H1 (cell line): ENCODE measurements around the gene LARGE2. TPM values are rescaled to one million over a fixed set of nuclear protein-coding genes. Genes with fewer than 3 reads are reported as not detected.
A peak's percentile ranks its signal among the peaks of the same experiment; 100 is the strongest.

Experiments
- CTCF ChIA-PET: fragments of 300-600 bp; sonication (Branson Sonifier 250); formaldehyde crosslinking; loops from one replicate; lab custom pipeline; 2021; ENCODE audit not compliant: partially characterized antibody; lab: Charles Lee
- POLR2A ChIA-PET: fragments of 300-600 bp; sonication (Branson Sonifier 250); formaldehyde crosslinking; loops from one replicate; lab custom pipeline; 2021; ENCODE audit warnings: inconsistent platforms; ENCODE audit not compliant: partially characterized antibody; lab: Charles Lee
- DNase-seq, 2 experiments: peaks; one replicate each; pipeline versions ENCODE4 v3.0.0 to v3.0.0-alpha.2; 2010 to 2022; ENCODE audit warnings: low spot score in 2 of 2, low read depth in 1 of 2, mixed read lengths in 1 of 2
- FAIRE-seq: peaks from 2 replicates; lab custom pipeline; 2011; peaks lifted over from hg19 to GRCh38; lab: Jason Lieb, UNC
- H2AFZ ChIP-seq: 2 replicates; pipeline ENCODE4 v1.8.1; 2012; ENCODE audit warnings: low read length, inconsistent platforms
- H2AK5ac ChIP-seq: 2 replicates; pipeline ENCODE4 v1.6.1; 2013; ENCODE audit warnings: low read depth, low read length
- H2BK120ac ChIP-seq: replicated peaks from 2 replicates; pipeline ENCODE3; 2013; ENCODE audit warnings: low read depth, low read length, inconsistent platforms
- H2BK12ac ChIP-seq: 2 replicates; pipeline ENCODE4 v1.6.1; 2013; ENCODE audit warnings: low read depth, low read length
- H2BK15ac ChIP-seq: 2 replicates; pipeline ENCODE4 v1.6.1; 2013; ENCODE audit warnings: low read length
- H2BK20ac ChIP-seq: 2 replicates; pipeline ENCODE4 v1.6.1; 2013; ENCODE audit warnings: low read length
- H2BK5ac ChIP-seq: 2 replicates; pipeline ENCODE4 v1.6.1; 2013; ENCODE audit warnings: low read depth, low read length
- H3K14ac ChIP-seq: 2 replicates; pipeline ENCODE4 v1.6.1; 2013; ENCODE audit warnings: inconsistent platforms; ENCODE audit not compliant: insufficient read length
- H3K18ac ChIP-seq: 2 replicates; pipeline ENCODE4 v1.6.1; 2013; ENCODE audit warnings: low read length; ENCODE audit errors: extremely low read depth
- H3K23ac ChIP-seq: 2 replicates; pipeline ENCODE4 v1.6.1; 2013; ENCODE audit warnings: inconsistent platforms; ENCODE audit not compliant: insufficient read length
- H3K23me2 ChIP-seq: 2 replicates; pipeline ENCODE4 v1.6.1; 2013; ENCODE audit warnings: low read depth, low read length
- H3K27ac ChIP-seq: 2 replicates; pipeline ENCODE4 v1.6.1; 2011; ENCODE audit warnings: low read depth, low read length, inconsistent platforms
- H3K27me3 ChIP-seq, 4 experiments: replicated peaks in 1 of 4; 1 replicate in 1 of 4; 2 replicates in 3 of 4; pipeline versions ENCODE4 v1.6.1 to v1.8.1; 2011 to 2013; ENCODE audit warnings: low read length in 3 of 4, mild to moderate bottlenecking in 3 of 4, inconsistent platforms in 2 of 4, mixed read lengths in 2 of 4, moderate library complexity in 1 of 4; ENCODE audit not compliant: control insufficient read depth in 3 of 4, insufficient read depth in 3 of 4; ENCODE audit errors: extremely low read depth in 1 of 4
- H3K36me3 ChIP-seq, 4 experiments: 2 replicates each; pipeline versions ENCODE4 v1.6.1 to v1.8.1; 2011 to 2013; ENCODE audit warnings: mild to moderate bottlenecking in 4 of 4, low read length in 3 of 4, moderate library complexity in 2 of 4, control low read depth in 1 of 4, inconsistent platforms in 1 of 4; ENCODE audit not compliant: insufficient read depth in 4 of 4, control insufficient read depth in 2 of 4
- H3K4ac ChIP-seq: replicated peaks from 2 replicates; pipeline ENCODE3; 2013; ENCODE audit warnings: low read length, low read depth, mixed read lengths, inconsistent platforms; ENCODE audit not compliant: insufficient read length
- H3K4me1 ChIP-seq, 4 experiments: replicated peaks in 1 of 4; 1 replicate in 1 of 4; 2 replicates in 3 of 4; pipeline versions ENCODE4 v1.6.1 to v1.8.1; 2011 to 2013; ENCODE audit warnings: low read length in 3 of 4, inconsistent platforms in 2 of 4, mixed read lengths in 1 of 4; ENCODE audit not compliant: insufficient read depth in 4 of 4, control insufficient read depth in 3 of 4
- H3K4me2 ChIP-seq, 2 experiments: 2 replicates each; pipeline versions ENCODE4 v1.6.1 to v1.8.1; 2011 to 2013; ENCODE audit warnings: low read depth in 2 of 2, low read length in 2 of 2, control low read depth in 1 of 2, inconsistent platforms in 1 of 2, mild to moderate bottlenecking in 1 of 2; ENCODE audit not compliant: insufficient read depth in 1 of 2
- H3K4me3 ChIP-seq, 4 experiments: fragments of 200-600, 300-600 bp in 1 of 4; sonication (generic), shearing (Covaris generic), sonication (Bioruptor Twin) in 1 of 4; 2 replicates each; pipeline versions ENCODE4 v1.5.1 to v1.8.1; 2011 to 2016; ENCODE audit warnings: low read length in 4 of 4, low read depth in 3 of 4, control low read depth in 2 of 4, inconsistent platforms in 2 of 4, mild to moderate bottlenecking in 2 of 4, mixed read lengths in 1 of 4, moderate library complexity in 1 of 4; ENCODE audit not compliant: insufficient read depth in 2 of 4; ENCODE audit errors: extremely low read depth in 1 of 4
- H3K56ac ChIP-seq: replicated peaks from 2 replicates; pipeline ENCODE3; 2013; ENCODE audit warnings: low read depth, mild to moderate bottlenecking, mixed read lengths, low read length, inconsistent platforms; ENCODE audit not compliant: insufficient read length
- H3K79me1 ChIP-seq: 2 replicates; pipeline ENCODE4 v1.6.1; 2013; ENCODE audit warnings: low read depth, low read length, control low read depth
- H3K79me2 ChIP-seq, 2 experiments: 2 replicates each; pipeline versions ENCODE4 v1.6.1 to v1.8.1; 2012 to 2013; ENCODE audit warnings: low read length in 2 of 2, mild to moderate bottlenecking in 2 of 2, inconsistent platforms in 1 of 2; ENCODE audit not compliant: insufficient read depth in 2 of 2, control insufficient read depth in 1 of 2
- H3K9ac ChIP-seq, 4 experiments: replicated peaks in 1 of 4; 1 replicate in 1 of 4; 2 replicates in 3 of 4; pipeline versions ENCODE4 v1.6.1 to v1.8.1; 2011 to 2013; ENCODE audit warnings: low read depth in 3 of 4, low read length in 3 of 4, control low read depth in 2 of 4, mild to moderate bottlenecking in 2 of 4, moderate library complexity in 2 of 4, inconsistent platforms in 1 of 4; ENCODE audit errors: extremely low read depth in 1 of 4
- H3K9me3 ChIP-seq, 2 experiments: 2 replicates each; pipeline versions ENCODE4 v1.6.1 to v1.8.1; 2012 to 2013; ENCODE audit warnings: mild to moderate bottlenecking in 2 of 2, moderate library complexity in 2 of 2, control low read depth in 1 of 2, inconsistent platforms in 1 of 2, low read depth in 1 of 2, low read length in 1 of 2, mixed read lengths in 1 of 2; ENCODE audit not compliant: insufficient read depth in 2 of 2
- H4K20me1 ChIP-seq, 2 experiments: replicated peaks in 1 of 2; 2 replicates each; pipeline versions ENCODE3 to v1.8.1; 2011 to 2013; ENCODE audit warnings: inconsistent platforms in 2 of 2, low read length in 2 of 2, mild to moderate bottlenecking in 1 of 2; ENCODE audit not compliant: insufficient read depth in 2 of 2, control insufficient read depth in 1 of 2
- H4K5ac ChIP-seq: 2 replicates; pipeline ENCODE4 v1.6.1; 2013; ENCODE audit warnings: low read length, low read depth, mixed read lengths, inconsistent platforms; ENCODE audit not compliant: insufficient read length
- H4K8ac ChIP-seq: 2 replicates; pipeline ENCODE4 v1.8.0; 2013; ENCODE audit warnings: mild to moderate bottlenecking, moderate library complexity, low read length, inconsistent platforms; ENCODE audit not compliant: insufficient read depth; ENCODE audit errors: extremely low read depth
- H4K91ac ChIP-seq: replicated peaks from 2 replicates; pipeline ENCODE3; 2013; ENCODE audit warnings: low read length, mixed read lengths, inconsistent platforms; ENCODE audit not compliant: insufficient read length
- EZH2 ChIP-seq: fragments of 200-600 bp; sonication (generic); IDR thresholded peaks from 2 replicates; pipeline ENCODE4 v1.7.1; 2012; ENCODE audit warnings: low read depth, mild to moderate bottlenecking, moderate library complexity, low read length, inconsistent platforms; ENCODE audit not compliant: severe bottlenecking
- FOSL1 ChIP-seq: IDR thresholded peaks from 2 replicates; pipeline ENCODE4 v1.6.1; 2011; ENCODE audit warnings: mild to moderate bottlenecking, low read depth, low read length, moderate library complexity; ENCODE audit not compliant: insufficient read depth
- RFX5 ChIP-seq: IDR thresholded peaks from 2 replicates; pipeline ENCODE4 v1.6.1; 2011; ENCODE audit warnings: low read depth, low read length, improper control_type of control experiment, borderline replicate concordance
- SP1 ChIP-seq: IDR thresholded peaks from 2 replicates; pipeline ENCODE4 v1.6.1; 2011; ENCODE audit warnings: low read depth, low read length
- TEAD4 ChIP-seq: IDR thresholded peaks from 2 replicates; pipeline ENCODE4 v1.6.1; 2012; ENCODE audit warnings: low read depth, low read length, inconsistent platforms, mixed read lengths
- WGBS, 2 experiments: shearing (Covaris generic) in 1 of 2; methylation state at CpG; one replicate each; pipeline versions ENCODE4 v1.1.6 to v1.1.7; 2013 to 2015; ENCODE audit warnings: low lambda C conversion rate in 2 of 2, mixed read lengths in 2 of 2, inconsistent platforms in 1 of 2, low coverage in 1 of 2, missing lambda C conversion rate in 1 of 2; ENCODE audit not compliant: insufficient replicate concordance in 2 of 2, insufficient coverage in 1 of 2, insufficient read length in 1 of 2; ENCODE audit errors: extremely low coverage in 1 of 2, missing lambda C conversion rate in 1 of 2; 5-methylcytosine and 5-hydroxymethylcytosine counted together
- polyA plus RNA-seq, 7 experiments: library from polyadenylated mRNA; depleted of rRNA in 3 of 7; stranded (reverse) in 5 of 7; unstranded in 2 of 7; fragments of >200 nt in 5 of 7; fragments of 200-250 nt in 2 of 7; gene quantifications; 1 replicate in 5 of 7; 2 replicates in 1 of 7; 4 replicates in 1 of 7; pipeline versions ENCODE4 v1.2.1 to v1.2.3, GENCODE V29; 2011 to 2013; ENCODE audit warnings: missing spikeins in 2 of 7, mixed read lengths in 2 of 7
- total RNA-seq: library from RNA; stranded (reverse); fragmentation: NEBNext Ultra II Directional; extraction: Animal tissue kit (Norgen Biotek cat#: 25700); gene quantifications from 2 replicates; pipeline ENCODE4 v1.2.1, GENCODE V29; 2021

Gene LARGE2
- total and polyA plus RNA-seq, 2 of the 8 experiments (the other 6 are each of a cell fraction or from before 2014, with no cell fraction given), result 111 to 137 TPM

- Histone ChIP-seq H3K27me3 (no peaks in the 10 kb centered on the region), H2AK5ac (no peak overlapping the region), H4K8ac (no peak overlapping the region), H2BK120ac (no peak overlapping the region), H4K5ac (no peak overlapping the region), H3K79me2 (no peaks in the 10 kb centered on the region), H3K27ac (no peak overlapping the region), H3K79me1 (peaks cover 3% of the 10 kb centered on the region; the same call in 1 of the 2 replicates), H3K4me1 (peaks cover 9 to 16% (median 13%) of the 10 kb centered on the region in 4 experiments; a peak in 6 of 7 replicates), H3K4me3 (no peak overlapping the region), H3K14ac (no peak overlapping the region), H3K9me3 (no peaks in the 10 kb centered on the region), H2BK5ac (no peak overlapping the region), H3K9ac (no peak overlapping the region), H3K36me3 (peaks cover 0 to 4% (median under 1%) of the 10 kb centered on the region in 4 experiments; a peak in 2 of 8 replicates), H3K23me2 (no peaks in the 10 kb centered on the region), H2BK12ac (no peak overlapping the region), H2BK20ac (no peak overlapping the region), H4K91ac (no peak overlapping the region), H3K56ac (no peak overlapping the region), H4K20me1 (no peaks in the 10 kb centered on the region), H2AFZ (no peak overlapping the region), H3K4ac (no peak overlapping the region), H3K18ac (no peak overlapping the region), H2BK15ac (no peak overlapping the region), H3K4me2 (peak overlapping the region in 1 of 2 experiments; percentile 43; a peak in 2 of 4 replicates), H3K23ac (no peak overlapping the region)
- DNase-seq (no peak), FAIRE-seq (no peak)
- ChIA-PET CTCF (interaction anchor here (0.8 to 6.2 kb wide), 12 partner anchors 8 to 362 kb away, joined by 3 to 69 read pairs (median 6); partner anchors contain the start of gene PEX16), POLR2A (interaction anchor here (1.3 to 2.7 kb wide), 2 partner anchors 8 to 46 kb away, joined by 8 to 9 read pairs; partner anchors contain the start of gene LARGE2)
- WGBS, 2 experiments, result 62% methylated on average over 6 of the region's 6 CpGs; no CpG with 5 or more reads in 1 of the 2 experiments
- no peak for TF ChIP-seq SP1
- TF ChIP-seq EZH2, result no peak
- TF ChIP-seq TEAD4, result no peak
- no peak for TF ChIP-seq RFX5
- TF ChIP-seq FOSL1, result no peak
Measured at GRCh38 chr11:45876401-45876800, 46.1 kb upstream of the LARGE2 start.
